ENCODE data around the gene MYL2.

Gene MYL2

DNA sequence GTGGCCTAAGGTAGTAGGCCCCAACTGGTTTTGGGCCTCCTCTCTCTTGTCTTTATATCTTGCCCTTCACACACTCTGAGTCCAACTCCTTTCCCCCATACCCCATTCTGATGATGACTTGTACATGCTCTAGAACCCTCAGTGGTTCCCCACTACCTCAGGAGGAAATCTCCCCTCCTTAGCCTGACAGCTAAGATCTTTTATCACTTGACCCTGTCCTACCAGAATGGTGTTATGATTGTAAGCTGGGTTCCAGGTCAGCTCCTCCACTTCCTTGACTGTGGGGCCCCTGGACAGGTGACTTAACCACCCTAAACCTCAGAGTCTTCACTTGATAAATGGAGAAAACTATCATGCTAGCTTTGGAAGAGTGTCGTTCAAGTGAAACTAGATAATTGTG lies 9.4 kb upstream of the MYL2 start:
- no peak for DNase-seq

DNA sequence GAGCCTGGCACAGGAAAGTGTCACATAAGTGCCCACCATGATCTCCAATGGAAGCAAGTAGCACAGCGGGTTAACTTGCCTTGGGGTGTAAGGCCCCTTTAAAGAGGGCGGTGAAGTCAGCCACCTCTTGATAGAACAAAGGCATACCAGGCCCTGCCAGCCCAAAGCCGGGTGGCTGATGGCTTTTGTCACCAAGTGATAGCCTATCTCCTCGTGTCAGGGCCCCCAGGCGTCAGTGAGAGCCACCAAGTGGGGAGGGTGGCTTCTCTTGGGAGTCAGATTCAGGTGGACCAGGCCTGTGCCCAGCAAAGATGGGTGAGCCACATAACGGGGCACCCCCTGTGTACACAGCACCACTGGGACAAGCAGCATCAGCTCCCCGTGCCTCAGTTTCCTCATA lies 8.3 kb upstream of the MYL2 start:
- no peak for DNase-seq

DNA sequence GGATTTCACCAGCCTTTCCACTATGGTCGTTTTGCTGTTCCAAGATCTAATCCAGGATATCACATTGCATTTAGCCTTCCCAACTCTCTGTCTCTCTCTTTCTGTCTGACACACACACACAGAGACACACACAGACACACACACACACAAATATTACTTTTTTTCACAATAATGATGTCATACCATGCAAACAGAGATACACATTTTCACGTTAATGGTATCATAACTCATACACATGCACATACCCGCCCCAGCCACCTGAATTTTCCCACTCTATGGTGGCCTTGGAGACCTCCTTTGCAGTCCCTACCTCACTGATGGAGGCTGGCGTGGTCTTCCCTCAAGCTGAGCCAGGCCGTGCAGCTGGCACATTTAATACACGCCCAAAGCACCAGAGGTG lies 7.2 kb upstream of the MYL2 start:
- no peak for DNase-seq

DNA sequence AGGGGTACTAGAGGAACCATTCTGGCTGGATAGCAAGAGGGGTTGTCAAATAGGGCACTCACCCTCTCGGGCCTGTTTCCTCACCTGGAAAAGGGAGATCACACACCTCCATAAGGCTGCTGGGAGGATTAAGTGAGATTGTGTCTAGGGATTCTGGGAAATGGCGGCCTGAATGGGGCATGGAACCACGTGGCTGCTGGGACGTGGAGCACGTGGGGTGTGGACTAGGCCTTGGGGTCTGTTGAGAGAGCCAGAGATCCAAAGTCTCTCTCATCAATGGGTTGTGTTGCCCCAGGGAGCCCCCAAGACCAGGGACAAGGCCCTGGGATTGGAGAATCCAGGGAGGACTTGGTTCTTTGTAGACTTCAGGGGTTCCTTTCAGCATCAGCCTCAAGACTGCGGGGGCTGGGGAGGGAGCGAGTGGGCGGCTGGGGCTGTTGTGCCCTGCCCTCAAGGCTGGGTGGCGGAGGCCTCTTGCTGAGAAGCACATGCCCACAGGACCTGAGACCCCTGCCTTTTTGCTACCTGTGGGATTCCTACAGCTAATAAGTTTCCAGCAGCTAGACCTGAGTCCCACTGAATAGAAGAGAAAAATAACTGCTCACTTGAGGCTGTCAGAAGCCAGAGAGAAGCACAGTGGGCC lies 3.4 kb upstream of the MYL2 start:
- DNase-seq, result no peak

DNA sequence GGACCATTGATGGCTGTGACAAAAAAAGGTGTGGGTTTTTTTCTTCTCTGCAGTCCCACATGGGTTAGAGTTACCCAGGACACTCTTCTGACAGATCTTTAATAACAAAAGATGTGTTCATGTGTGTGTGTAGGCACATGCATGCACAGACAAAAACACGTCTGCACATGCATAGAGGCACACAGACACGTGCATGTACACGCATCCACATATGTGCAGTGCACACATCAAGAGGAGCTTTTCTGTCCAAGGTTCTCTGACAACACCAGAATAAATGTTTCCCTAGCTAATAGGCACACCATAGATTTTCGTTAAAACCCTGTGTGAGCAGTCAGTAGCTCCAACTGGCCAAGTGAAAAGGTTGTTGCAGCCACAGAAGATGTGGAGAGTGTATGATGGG lies 2.8 kb upstream of the MYL2 start:
- no peak for DNase-seq

DNA sequence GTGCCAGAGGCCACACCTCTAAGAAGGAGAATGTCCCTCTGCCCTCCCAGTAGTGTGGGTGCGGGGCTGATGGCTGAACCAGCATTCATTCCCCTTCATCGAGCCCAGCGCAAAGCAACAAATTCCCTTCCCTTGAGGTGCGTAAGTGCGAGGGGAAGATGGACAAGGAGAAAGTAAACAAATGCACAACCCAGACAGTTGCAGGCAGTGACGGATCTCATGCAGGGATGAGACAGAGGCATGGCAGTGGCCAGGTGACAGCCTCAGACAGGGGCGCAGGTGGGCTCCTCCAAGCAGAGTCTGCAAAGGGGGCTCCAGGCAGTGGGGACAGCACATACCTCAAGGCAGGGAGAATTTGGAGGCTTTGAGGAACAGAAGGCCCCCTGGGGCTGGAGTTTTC lies 2.3 kb upstream of the MYL2 start:
- DNase-seq, result no peak

DNA sequence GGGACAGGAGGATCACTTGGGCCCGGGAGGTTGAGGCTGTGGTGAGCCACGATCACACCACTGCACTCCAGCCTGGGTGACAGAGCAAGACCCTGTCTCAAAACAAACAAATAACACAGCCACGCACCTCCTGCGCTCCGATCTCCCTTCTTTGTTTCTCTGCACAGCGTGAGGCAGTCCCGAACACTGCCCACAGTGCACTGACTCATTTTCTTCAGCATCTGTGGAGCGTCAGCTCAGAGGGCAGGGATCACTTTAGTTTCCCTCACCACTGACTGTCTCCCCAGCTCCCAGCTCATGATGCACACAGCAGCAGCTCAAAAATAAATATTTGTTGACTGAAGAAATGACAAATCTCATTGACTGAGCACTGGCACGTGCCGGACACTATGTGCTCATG lies 883 bp upstream of the MYL2 start:
- no peak for DNase-seq

DNA sequence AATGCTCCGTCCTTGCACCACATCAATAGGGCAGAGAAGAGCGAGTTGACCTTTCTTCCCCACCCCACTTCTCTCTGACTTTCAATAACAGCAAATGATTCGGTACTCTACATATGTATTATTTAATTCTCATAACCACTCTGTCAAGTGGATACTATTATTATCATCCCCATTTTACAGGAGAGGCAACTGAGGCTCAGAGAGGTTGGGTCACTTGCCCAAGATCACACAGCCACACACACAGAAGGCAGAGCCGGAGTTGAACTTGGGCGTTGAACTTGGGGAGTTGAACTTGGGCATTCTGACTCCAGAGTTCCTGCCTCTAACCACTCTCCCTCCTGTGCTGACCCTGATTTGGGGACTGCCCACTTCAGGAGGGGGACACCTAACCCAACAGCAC lies 659 bp downstream of the MYL2 start:
- no peak for DNase-seq

DNA sequence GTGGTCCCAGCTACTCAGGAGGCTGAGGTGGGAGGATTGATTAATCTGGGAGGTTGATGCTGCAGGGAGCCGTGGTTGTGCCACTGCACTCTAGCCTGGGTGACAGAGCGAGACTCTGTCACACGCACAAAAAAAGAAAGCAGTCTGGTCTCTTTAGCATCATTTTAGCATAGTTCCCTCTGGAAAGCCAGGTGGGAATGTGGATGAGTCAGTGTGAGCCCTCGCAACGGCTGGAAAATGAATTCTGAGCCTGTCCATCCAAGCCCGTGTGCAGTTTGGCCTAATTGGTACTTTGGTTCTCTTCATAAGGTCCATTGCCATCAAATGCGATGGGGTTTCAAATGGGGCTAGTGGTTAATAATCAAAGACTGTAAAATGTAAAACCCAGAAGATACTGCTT lies 2.4 kb downstream of the MYL2 start:
- no peak for DNase-seq

DNA sequence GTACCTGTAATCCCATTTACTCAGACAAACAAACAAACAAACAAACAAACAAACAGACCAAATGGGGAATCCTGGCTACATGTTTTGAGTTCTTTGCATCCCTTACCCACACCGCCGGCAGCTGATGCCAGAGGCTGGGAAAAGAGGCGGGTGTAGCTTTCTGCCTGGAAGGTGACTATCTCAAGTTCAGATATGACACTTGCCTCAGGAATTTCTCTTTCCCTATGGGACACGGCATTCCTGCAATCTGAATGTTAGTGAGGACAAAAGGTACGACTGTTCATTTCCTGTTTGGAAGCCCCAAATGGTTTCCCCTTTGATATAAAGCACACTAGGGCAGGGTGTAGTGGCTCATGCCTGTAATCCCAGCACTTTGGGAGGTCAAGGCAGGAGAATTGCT lies 2.9 kb downstream of the MYL2 start:
- no peak for DNase-seq

DNA sequence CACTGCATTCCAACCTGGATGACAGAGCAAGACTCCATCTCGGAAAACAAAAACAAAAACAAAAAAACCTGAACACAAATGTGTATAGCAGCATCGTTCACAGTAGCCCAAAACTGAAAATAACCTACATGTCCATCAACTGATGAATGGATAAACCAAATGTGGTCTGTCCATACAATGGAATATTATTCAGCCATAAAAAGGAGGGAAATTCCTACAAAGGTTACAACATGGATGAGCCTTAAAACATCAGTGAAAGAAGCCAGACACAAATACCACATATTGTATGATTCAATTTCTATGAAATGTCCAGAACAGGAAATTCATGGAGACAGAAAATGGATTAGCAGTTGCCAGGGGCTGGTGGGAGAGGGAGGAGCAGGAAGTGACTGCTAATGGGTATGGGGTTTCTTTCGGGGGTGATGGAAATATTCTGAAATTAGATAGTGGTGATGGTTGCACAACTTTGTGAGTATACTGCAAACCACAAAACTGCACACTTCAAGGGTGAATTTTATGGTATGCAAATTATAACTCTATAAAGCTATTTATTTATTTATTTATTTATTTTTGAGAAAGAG lies 4.0 kb downstream of the MYL2 start:
- no peak for DNase-seq

DNA sequence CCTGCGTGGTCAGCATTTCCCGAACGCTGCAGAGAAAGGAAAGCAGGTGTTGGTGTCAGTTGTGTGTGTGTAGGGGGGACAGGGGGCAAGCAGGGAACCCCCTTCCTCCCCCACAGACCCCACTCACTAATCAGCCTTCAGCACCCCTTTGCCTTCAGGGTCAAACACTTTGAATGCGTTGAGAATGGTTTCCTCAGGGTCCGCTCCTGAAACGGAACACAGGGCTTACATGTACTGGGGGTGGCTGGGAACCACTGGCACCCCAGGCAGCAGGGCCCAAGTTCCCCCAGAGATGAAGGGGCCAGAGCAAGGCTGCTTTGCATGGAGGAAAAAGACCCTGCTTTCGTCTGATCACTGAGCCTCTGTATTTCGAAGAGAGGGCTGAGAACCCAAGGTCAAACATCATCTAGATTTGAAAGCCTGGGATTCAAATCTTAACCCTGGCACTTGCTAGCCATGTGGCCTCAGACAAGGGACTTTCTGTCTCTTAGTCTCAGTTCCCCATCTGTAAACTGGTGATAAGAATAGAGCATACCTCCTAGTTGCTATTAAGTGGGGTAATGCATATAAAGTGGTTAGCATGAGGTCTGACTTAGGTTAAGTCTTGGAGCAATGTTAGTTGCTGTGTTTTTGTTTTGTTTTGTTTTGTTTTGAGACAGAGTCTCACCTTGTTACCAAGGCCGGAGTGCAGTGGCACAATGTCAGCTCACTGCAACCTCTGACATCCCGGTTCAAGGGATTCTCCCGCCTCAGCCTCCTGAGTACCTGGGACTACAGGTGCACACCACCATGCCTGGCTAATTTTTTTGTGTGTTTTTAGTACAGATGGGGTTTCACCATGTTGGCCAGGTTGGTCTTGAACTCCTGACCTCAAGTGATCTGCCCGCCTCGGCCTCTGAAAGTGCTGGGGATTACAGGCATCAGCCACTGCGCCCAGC lies 7.0 kb downstream of the MYL2 start:
- no peak for DNase-seq

DNA sequence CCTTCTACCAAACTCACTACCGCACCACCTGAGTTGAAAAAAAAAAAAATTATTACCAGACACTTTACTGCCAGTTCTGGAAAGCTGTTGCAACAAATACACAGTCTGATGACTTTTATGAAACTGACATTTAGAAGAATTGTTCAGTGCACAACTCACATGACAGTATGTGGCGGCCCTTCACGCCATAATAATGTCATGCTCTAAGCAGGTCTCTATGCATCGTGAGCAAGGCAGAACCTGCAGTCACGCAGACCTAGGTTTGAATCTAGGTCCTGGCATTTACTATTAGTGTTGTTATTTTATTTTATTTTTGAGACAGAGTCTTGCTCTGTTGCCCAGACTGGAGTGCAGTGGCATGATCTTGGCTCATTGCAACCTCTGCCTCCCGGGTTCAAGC lies 8.1 kb downstream of the MYL2 start:
- no peak for DNase-seq

DNA sequence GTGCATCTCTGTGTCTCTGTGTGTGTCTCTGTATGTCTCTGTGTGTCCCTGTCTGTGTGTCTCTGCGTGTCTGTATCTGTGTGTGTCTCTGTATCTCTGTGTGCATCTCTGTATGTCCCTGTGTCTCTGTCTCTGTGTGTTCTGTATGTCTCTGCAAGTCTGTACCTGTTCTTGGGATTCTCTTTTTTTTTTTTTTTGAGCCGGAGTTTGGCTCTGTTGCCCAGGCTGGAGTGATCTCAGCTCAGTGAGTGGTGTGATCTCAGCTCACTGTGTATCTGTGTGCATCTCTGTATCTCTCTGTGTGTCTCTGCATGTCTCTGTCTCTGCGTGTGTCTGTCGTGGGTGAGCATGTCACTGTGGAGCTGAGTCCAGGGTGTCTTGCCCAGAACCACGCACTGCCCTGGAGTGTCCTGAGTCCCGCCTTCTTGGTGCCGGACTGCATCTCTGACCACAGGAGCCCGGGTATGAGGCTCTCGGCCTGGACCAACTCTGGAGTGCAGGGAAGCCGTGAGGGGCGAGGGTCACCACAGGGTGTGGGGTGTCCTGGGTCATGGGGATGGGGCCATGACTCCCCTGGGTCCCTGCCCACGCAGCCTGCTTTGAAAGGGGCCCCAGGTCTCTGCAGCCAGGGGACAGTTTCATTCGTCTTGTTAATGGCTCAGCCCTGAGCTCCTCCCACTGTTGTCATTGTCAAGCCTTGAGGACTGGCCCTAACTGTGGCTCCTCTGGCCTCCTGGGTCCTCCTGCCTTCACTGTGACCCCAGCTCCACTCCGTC lies 11.8 kb downstream of the MYL2 start:
- DNase-seq, result no peak

DNA sequence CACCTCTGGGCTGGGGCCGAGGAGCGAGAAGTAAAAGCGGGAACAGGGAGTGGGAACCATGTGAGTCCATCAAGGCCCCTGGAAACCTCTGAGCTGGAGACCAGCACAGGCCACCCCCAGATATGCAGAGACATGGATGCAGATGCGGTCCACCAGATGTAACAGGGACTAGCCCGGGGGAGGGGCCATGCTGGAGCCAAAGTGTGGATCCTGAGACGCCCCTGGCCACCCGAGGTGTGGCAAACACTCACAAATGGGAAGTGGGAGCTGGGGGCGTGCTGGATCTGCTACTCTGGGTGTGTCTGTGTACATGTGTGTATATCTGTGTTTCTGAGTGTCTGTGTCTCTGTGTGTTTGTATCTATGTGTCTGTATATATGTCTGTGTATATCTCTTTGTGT lies 12.8 kb downstream of the MYL2 start:
- no peak for DNase-seq

DNA sequence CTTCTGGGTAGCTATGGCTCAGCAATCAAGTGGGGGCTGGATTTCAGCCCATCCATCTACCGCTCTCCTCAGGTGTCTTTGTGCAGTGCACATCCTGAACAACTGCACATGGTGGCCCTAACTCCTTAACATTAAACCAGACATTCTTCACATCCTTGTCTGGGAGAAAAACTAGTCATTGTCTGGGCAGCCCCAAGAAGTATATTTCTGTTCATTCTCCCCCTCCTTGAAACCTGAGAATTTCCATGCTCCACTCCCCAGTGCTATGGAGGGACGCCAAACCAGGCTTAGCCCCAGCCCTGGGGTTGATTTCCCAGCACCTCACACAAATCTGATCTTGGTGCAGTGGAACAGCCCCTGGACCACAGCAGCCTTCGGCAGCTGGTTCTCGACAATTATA lies 13.4 kb downstream of the MYL2 start:
- no peak for DNase-seq

DNA sequence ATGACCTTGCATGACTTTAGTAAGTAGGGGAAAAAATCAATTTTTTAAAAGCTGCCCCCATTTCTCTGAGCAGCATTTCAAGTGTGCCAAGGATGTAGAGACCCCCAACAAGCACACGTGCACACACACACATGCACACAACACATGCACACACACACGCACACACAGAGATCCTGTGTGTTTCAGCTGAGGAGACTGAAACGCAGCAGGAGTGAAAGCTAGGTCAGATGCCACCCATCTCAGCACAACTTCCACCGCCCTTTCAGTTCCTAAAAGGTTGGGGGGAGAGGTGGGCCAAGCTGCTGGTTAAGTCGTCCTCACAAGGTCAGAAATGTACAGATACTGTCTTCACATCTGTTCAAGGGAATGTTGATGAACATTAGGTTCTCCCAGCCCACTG lies 13.9 kb downstream of the MYL2 start:
- no peak for DNase-seq

DNA sequence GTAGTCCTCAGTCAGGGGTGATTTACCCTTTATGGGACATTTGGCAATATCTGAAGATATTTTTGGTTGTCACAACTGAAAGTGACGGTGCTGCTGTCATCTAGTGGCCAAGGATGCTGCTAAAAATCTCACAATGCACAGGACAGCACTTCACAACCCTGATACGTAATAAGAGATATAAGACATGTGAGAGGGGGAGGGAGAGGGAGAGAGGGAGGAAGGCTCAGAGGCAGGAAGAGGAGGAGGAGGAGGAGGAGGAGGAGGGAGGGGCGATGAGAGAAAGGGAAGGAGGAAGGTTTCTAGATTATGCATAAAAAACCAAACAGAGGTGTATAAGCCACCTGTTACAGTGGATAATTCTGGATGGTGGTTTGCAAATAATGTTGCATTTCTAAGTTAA lies 14.3 kb downstream of the MYL2 start:
- no peak for DNase-seq

DNA sequence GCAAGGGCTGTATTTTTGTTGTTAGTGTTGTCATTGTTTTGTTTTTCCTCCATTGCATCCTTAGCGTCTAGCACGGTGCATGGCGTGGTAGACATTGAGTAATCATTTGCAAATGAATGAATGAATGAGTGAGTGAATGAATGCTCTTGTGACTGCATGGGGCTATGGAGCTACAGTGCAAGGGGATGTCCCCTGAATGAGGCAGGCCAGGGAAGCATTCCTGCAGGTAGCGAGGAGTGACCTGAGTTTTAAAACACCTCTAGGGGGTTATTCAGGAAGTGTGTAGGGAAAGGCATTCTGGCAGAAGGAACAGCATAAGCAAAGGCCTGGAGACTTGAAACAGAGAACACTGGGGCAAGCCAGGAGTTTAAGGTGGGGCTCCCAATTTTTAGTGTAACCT lies 16.9 kb downstream of the MYL2 start:
- no peak for DNase-seq

DNA sequence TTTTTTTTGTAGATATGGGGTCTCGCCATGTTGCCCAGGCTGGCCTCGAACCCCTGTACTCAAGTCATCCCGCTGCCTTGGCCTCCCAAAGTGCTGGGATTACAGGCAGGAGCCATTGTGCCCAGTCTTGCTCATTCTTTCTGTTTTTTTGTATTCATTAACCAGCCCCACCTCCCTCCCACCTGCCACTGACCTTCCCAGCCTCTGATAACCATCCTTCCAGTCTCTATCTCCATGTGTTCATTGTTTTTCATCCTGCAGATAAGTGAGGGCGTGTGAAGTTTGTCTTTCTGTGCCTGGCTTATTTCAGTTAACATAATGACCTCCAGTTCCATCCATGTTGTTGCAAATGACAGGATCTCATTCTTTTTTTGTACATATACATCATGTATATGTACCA lies 19.0 kb downstream of the MYL2 start:
- DNase-seq, result no peak

DNA sequence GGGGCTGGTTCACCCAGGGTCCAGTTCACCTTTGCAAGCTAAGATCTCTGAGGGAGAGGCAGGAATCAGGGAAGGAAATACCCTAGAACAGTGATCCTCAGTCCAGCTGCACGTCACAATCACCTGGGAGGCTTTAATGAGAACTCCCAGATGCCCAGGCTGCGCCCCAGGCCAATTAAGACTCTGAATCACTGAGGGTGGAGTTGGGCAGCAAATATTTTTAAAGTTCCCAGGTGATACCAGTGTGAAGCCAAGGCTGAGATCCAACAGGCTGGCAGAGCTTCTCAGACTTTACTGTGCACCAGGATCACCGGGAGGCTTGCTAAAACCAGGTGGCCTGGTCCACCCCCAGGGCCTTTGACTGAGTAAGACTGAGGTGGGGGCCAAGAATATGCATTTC lies 23.8 kb downstream of the MYL2 start:
- DNase-seq, result no peak

DNA sequence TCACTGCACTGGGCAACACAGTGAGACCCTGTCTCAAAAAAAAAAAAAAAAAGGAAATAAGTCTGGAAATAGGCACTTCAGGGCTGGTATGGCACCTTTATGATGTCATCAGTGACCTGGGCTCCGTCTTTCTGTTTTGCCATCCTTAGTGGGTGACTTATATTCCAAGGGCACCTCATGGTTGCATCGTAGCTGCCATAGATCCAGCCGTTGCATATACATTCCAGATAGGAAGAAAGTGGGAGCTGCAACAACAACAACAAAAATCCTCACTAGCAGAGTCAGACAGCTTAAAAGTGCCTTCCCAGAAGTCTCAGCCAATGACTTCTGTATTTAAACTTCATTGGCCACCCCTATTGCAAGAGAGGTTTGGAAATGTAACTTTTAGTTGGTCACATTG lies 26.4 kb downstream of the MYL2 start:
- DNase-seq, result no peak

DNA sequence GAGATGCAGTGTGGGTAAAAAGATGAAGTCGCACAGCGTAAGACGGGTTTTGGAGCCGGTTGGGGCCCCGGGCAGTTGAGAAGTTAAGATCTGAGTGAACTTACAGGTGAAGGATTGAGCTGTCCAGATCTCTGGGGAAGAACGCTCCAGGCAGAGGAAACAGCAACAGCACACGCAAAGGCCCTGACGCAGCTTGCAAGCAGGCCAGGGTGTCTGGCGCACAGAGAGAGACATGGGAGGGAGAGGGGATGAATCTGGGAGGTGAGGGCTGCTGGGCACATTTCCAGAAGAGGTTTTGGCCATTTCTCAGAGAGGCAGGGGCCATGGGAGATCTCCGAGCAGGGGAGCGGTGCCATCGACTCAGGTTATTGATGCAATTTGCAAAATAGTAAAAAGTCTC lies 31.0 kb downstream of the MYL2 start:
- DNase-seq, result no peak

Measured in NCI-H1105 treated with DMSO at 0.1 percent for 48 hours (cell line).